ENCODE results near the gene E4F1. TPM values are rescaled to one million over a fixed set of nuclear protein-coding genes. Genes with fewer than 3 reads are reported as not detected.
"Not testable (repeated sequence)": the region's sequence is repeated elsewhere in the genome, so short reads cannot be mapped to it uniquely, and the experiment has no call there.

Gene E4F1
- total RNA-seq, 1 experiment from 2014 or later: 44.7 TPM

GRCh38 chr16:2195322-2196161 lies 27.8 kb upstream of the E4F1 start:
- DNase-seq (ENCODE audit: low read depth in 1 of 2, low spot score in 2 of 2): no peak
- H3K4me1 ChIP-seq (replicated peaks): 0 out of 2 replicates have a peak, but pooled peaks cover 5% of the 10 kb centered on the region
- no peaks in the 10 kb centered on the region for H3K9me3 ChIP-seq (replicated peaks)
- no peaks in the 10 kb centered on the region for H3K36me3 ChIP-seq
- H3K27ac ChIP-seq: no peak overlapping the region
- peaks cover 57% of the 10 kb centered on the region for H3K27me3 ChIP-seq (replicated peaks)
- H3K4me3 ChIP-seq: no peak overlapping the region

GRCh38 chr16:2196162-2196980 lies 27.0 kb upstream of the E4F1 start, which contains the start of gene CASKIN1:
TSS of gene CASKIN1 (minus strand) at chr16:2196605. CDS start at chr16:2196432, 173 bp downstream.
- no peak within 1 kb of the TSS for H3K27ac ChIP-seq
- H3K27me3 ChIP-seq (replicated peaks): peaks cover 57% of the 10 kb centered on the region
- no peaks in the 10 kb centered on the region for H3K9me3 ChIP-seq (replicated peaks)
- no peaks in the 10 kb centered on the region for H3K36me3 ChIP-seq
- DNase-seq (ENCODE audit: low read depth in 1 of 2, low spot score in 2 of 2): no peak
- no peak within 1 kb of the TSS for H3K4me3 ChIP-seq
- 0 out of 2 replicates have a peak, but pooled peaks cover 5% of the 10 kb centered on the region for H3K4me1 ChIP-seq (replicated peaks)

GRCh38 chr16:2196981-2197511 lies 26.3 kb upstream of the E4F1 start:
- no peak for DNase-seq (ENCODE audit: low read depth in 1 of 2, low spot score in 2 of 2)
- Histone ChIP-seq H3K27me3 (replicated peaks) (peaks cover 57% of the 10 kb centered on the region), H3K4me3 (no peak overlapping the region), H3K36me3 (no peaks in the 10 kb centered on the region), H3K27ac (no peak overlapping the region), H3K4me1 (replicated peaks) (0 out of 2 replicates have a peak, but pooled peaks cover 5% of the 10 kb centered on the region), H3K9me3 (replicated peaks) (no peaks in the 10 kb centered on the region)

- H3K27me3 ChIP-seq (replicated peaks): peaks cover 57% of the 10 kb centered on the region
- H3K27ac ChIP-seq: no peak overlapping the region
- 0 out of 2 replicates have a peak, but pooled peaks cover 5% of the 10 kb centered on the region for H3K4me1 ChIP-seq (replicated peaks)
- H3K9me3 ChIP-seq (replicated peaks): no peaks in the 10 kb centered on the region
- H3K4me3 ChIP-seq: no peak overlapping the region
- no peak for DNase-seq (ENCODE audit: low read depth in 1 of 2, low spot score in 2 of 2)
- H3K36me3 ChIP-seq: no peaks in the 10 kb centered on the region
Measured at GRCh38 chr16:2197765-2198164, 25.6 kb upstream of the E4F1 start.

GRCh38 chr16:2198283-2198682 lies 25.1 kb upstream of the E4F1 start:
- H3K4me3 ChIP-seq: no peak overlapping the region
- no peaks in the 10 kb centered on the region for H3K36me3 ChIP-seq
- no peak overlapping the region for H3K27ac ChIP-seq
- no peaks in the 10 kb centered on the region for H3K9me3 ChIP-seq (replicated peaks)
- peaks cover 57% of the 10 kb centered on the region for H3K27me3 ChIP-seq (replicated peaks)
- no peak for DNase-seq (ENCODE audit: low read depth in 1 of 2, low spot score in 2 of 2)
- 0 out of 2 replicates have a peak, but pooled peaks cover 5% of the 10 kb centered on the region for H3K4me1 ChIP-seq (replicated peaks)

GRCh38 chr16:2199095-2199494 lies 24.3 kb upstream of the E4F1 start:
- no peaks in the 10 kb centered on the region for H3K9me3 ChIP-seq (replicated peaks)
- no peak overlapping the region for H3K4me3 ChIP-seq
- H3K36me3 ChIP-seq: no peaks in the 10 kb centered on the region
- H3K27me3 ChIP-seq (replicated peaks): peaks cover 54% of the 10 kb centered on the region
- H3K27ac ChIP-seq: no peak overlapping the region
- DNase-seq (ENCODE audit: low read depth in 1 of 2, low spot score in 2 of 2): no peak
- H3K4me1 ChIP-seq (replicated peaks): 0 out of 2 replicates have a peak, but pooled peaks cover 5% of the 10 kb centered on the region

- DNase-seq (ENCODE audit: low read depth in 1 of 2, low spot score in 2 of 2): no peak
- no peak overlapping the region for H3K4me3 ChIP-seq
- H3K36me3 ChIP-seq: no peaks in the 10 kb centered on the region
- peaks cover 48% of the 10 kb centered on the region for H3K27me3 ChIP-seq (replicated peaks)
- no peak overlapping the region for H3K27ac ChIP-seq
- H3K4me1 ChIP-seq (replicated peaks): peaks cover 7% of the 10 kb centered on the region
- no peaks in the 10 kb centered on the region for H3K9me3 ChIP-seq (replicated peaks)
Measured at GRCh38 chr16:2199621-2200139, 23.7 kb upstream of the E4F1 start.

GRCh38 chr16:2200313-2200712 lies 23.1 kb upstream of the E4F1 start:
- Histone ChIP-seq H3K4me1 (replicated peaks) (peaks cover 11% of the 10 kb centered on the region), H3K4me3 (no peak overlapping the region), H3K27me3 (replicated peaks) (peaks cover 42% of the 10 kb centered on the region), H3K36me3 (0 out of 2 replicates have a peak, but pooled peaks cover under 1% of the 10 kb centered on the region), H3K27ac (no peak overlapping the region), H3K9me3 (replicated peaks) (no peaks in the 10 kb centered on the region)
- no peak for DNase-seq (ENCODE audit: low read depth in 1 of 2, low spot score in 2 of 2)

- Histone ChIP-seq H3K27me3 (replicated peaks) (peaks cover 18% of the 10 kb centered on the region), H3K36me3 (peaks cover 19% of the 10 kb centered on the region), H3K4me1 (replicated peaks) (peaks cover 13% of the 10 kb centered on the region)
- not testable (repeated sequence) for H3K4me3 ChIP-seq; H3K27ac ChIP-seq; H3K9me3 ChIP-seq (replicated peaks); DNase-seq (ENCODE audit: low read depth in 1 of 2, low spot score in 2 of 2)
Measured at GRCh38 chr16:2203119-2203688, 20.2 kb upstream of the E4F1 start.

GRCh38 chr16:2204416-2205103 lies 18.8 kb upstream of the E4F1 start:
- Histone ChIP-seq H3K27me3 (replicated peaks) (peaks cover 4% of the 10 kb centered on the region), H3K27ac (peak overlapping the region; percentile 90; the same call in 1 of the 2 replicates), H3K4me3 (peak overlapping the region; percentile 96), H3K4me1 (replicated peaks) (peaks cover 13% of the 10 kb centered on the region), H3K36me3 (peaks cover 32% of the 10 kb centered on the region), H3K9me3 (replicated peaks) (no peaks in the 10 kb centered on the region)
- no peak for DNase-seq (ENCODE audit: low read depth in 1 of 2, low spot score in 2 of 2)

GRCh38 chr16:2205104-2205966 lies 18.1 kb upstream of the E4F1 start, which contains the start of gene MLST8:
TSS of gene MLST8 (plus strand) at chr16:2205454. CDS start at chr16:2206086, 632 bp downstream.
- no peaks in the 10 kb centered on the region for H3K9me3 ChIP-seq (replicated peaks)
- H3K27ac ChIP-seq: peak within 1 kb of the TSS; percentile 90
- H3K27me3 ChIP-seq (replicated peaks): no peaks in the 10 kb centered on the region
- peak; percentile 83 to 97 for DNase-seq (ENCODE audit: low read depth in 1 of 2, low spot score in 2 of 2)
- peak within 1 kb of the TSS; percentile 96 for H3K4me3 ChIP-seq
- H3K36me3 ChIP-seq: peaks cover 40% of the 10 kb centered on the region
- H3K4me1 ChIP-seq (replicated peaks): peaks cover 13% of the 10 kb centered on the region

GRCh38 chr16:2205967-2206313 lies 17.5 kb upstream of the E4F1 start:
- Histone ChIP-seq H3K9me3 (replicated peaks) (no peaks in the 10 kb centered on the region), H3K27me3 (replicated peaks) (no peaks in the 10 kb centered on the region), H3K4me3 (peak overlapping the region; percentile 96), H3K27ac (no peak overlapping the region; the same call in 1 of the 2 replicates), H3K4me1 (replicated peaks) (peaks cover 13% of the 10 kb centered on the region), H3K36me3 (peaks cover 44% of the 10 kb centered on the region)
- no peak for DNase-seq (ENCODE audit: low read depth in 1 of 2, low spot score in 2 of 2)
